Astrocyte of the spinal cord (primary cell): ENCODE measurements around the gene HIF3A.

Experiments
- DNase-seq: peaks from one replicate; pipeline ENCODE4 v3.0.0; 2011; ENCODE audit warnings: low read depth, low spot score
- H3K4me3 ChIP-seq: 2 replicates; pipeline ENCODE4 v1.5.1; 2011; ENCODE audit warnings: low read depth, mild to moderate bottlenecking, low read length, moderate library complexity
- CTCF ChIP-seq: IDR thresholded peaks from 2 replicates; pipeline ENCODE4 v1.5.1; 2012; ENCODE audit warnings: low read depth, mild to moderate bottlenecking, low read length, inconsistent platforms
- in situ Hi-C: cut with HindIII; loops from 2 replicates; pipeline ENCODE4 v1.10.0; 2017; ENCODE audit warnings: low sequenced_read_pairs

The HIF3A gene

GRCh38 chr19:46350758-46351159 lies 53.9 kb downstream of the HIF3A start:
- DNase-seq = no peak
- no peak for TF ChIP-seq CTCF
- no peak overlapping the region for H3K4me3 ChIP-seq
- in situ Hi-C loops = no loop called here

DNA sequence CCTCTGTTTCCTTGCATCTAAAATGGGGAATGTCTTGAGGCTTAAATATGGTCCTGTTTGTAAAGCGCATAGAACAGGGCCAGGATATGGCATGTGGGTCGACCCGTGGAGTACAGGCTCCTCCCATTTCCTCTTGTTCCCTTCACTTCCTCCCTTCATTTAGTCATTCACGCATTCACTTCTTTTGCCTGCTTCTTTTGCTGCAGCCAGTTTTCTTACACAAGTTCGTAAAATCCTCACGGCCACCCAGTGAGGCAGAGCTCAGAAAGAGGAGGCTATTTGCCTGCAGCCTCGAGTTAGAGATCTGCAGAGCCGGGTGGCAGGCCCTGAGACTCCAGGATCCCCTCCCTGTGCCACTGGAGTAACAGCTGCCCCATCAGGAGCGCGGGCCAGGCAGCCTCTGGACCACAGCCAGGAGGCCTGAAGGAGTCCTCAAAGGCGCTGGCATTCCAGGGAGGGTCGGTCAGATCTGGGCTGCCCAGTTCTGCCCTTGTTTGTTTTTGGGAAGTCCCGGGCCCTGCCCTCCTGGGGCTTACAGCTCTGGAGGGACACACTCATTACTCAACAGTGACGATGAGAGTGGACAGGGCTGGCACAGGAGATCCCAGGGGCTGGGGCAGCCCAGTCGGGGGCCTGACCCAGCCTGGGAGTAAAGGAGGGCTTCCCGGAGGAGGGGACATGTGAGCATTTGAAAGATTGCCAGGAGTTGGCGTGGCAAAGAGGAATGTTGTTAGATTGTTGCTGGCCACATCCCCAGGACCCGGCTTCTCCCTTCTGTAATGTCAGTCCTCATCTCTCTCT lies 54.6 kb downstream of the HIF3A start:
- H3K4me3 ChIP-seq = no peak overlapping the region
- in situ Hi-C loops = no loop called here
- TF ChIP-seq CTCF = no peak
- peak; percentile 43 for DNase-seq

GRCh38 chr19:46353730-46354528 lies 57.1 kb downstream of the HIF3A start:
- TF ChIP-seq CTCF = no peak
- no peak overlapping the region for H3K4me3 ChIP-seq
- no peak for DNase-seq
- in situ Hi-C loops = no loop called here

DNA sequence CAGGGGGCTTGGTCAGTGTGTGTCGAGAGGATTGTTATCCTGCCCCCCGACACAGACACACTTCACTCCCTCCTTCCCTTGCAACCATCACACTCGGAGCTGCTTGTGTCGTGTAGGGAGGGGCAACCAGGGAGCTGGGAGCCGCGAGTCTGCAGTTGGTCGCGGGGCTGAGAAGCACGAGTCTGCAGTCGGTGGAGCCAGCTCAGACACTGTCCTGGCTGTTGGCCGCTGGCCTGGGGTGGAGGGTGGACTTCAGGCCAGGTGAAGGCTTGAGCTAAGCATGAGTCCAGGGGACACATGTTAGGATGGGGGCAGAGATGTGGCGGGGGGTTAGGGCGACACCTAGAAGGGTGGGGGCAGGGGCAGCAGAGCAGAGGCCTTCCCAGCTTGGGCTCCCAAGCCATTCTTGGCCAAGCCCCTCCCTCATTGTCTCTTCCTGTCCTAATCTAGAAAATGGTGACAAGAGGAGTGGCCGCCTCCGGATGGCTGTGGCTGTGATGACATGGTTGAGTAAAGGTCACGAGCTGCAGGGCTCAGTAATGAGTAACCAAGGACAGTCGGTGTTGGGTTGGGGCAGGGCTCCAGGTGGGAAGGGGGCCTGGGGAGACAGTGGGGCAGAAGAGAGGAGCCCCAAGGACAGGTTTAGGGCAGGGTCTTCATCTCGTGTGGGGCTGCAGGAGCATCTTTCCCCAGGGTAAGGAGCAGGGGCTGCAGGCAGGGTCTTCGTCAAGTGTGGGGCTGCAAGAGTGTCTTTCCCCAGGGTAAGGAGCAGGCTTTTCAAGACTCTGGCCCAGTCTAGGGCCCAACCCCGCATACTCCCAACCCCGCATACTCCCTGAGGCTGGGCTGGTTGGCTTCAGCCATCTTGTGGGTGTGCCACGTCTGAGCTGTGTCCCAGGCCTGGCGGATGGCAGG lies 58.6 kb downstream of the HIF3A start:
- no peak for DNase-seq
- in situ Hi-C loops = no loop called here
- no peak overlapping the region for H3K4me3 ChIP-seq

DNA sequence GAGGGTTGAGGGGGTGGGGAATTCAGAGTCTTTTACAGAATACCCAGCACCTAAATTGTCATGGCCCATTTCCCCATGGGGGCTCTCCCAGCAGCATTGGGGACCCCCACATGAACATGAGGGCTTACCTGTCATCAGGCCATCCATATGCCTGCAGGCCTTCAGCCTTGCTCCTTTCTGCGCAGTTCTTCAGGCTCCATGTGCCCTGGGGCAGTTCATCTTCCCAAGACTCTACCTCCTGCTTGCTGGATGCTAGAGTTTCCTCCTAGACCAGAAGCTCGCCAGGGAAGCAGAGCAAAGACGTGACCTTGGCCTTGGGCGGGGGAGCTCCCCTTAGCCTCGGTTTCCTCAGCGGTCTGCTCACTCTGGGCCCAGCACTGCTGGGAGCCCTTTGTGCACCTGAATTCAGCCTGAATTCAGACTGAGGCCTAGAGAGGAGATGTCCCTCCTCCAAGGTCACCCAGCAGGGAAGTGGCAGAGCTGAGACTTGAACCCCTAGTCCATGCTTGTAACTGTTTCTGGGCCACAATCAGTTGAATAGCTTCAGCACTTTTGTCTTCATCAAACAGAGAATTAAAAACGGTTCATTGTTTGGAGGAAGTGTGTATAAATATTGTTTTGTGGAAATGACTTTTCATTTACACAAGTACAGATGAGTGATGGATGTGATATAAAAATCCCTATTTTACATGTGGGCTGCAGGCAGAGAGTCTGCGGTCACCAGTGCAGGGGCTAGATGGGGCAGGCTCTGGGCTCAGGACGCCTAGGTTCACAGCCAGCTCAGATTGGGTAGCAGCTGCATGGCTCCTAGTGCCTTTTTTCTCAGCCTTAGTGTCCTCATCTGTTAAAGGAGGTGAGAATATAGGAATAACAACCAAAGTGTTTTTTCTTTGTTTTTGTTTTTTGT lies 59.6 kb downstream of the HIF3A start:
- H3K4me3 ChIP-seq = no peak overlapping the region
- DNase-seq = no peak
- TF ChIP-seq CTCF = no peak
- in situ Hi-C loops = no loop called here

More for the DNA sequence above, 58.6 kb downstream of the HIF3A start:
- TF ChIP-seq CTCF = no peak
